Uterus (tissue), 2 donors: ENCODE results near the gene ZNF777.

ENCODE experiments used
- POLR2A ChIP-seq, 2 donors: fragments of 450-650 bp; IDR thresholded peaks; one replicate each; pipeline ENCODE4 v1.6.1; 2016; ENCODE audit warnings: antibody characterized with exemption in 2 of 2, mild to moderate bottlenecking in 1 of 2, moderate library complexity in 1 of 2
- TF ChIP-seq, protein P1 (sequence below), 4 experiments: fragments of 200-600 bp in 2 of 4; fragments of 450-650 bp in 2 of 4; sonication (generic) in 2 of 4; IDR thresholded peaks; one replicate each; pipeline ENCODE4 v1.5.1; 2016 to 2019; ENCODE audit warnings: antibody characterized with exemption in 4 of 4, mild to moderate bottlenecking in 2 of 4, moderate library complexity in 1 of 4

- TF ChIP-seq, protein P1, sequence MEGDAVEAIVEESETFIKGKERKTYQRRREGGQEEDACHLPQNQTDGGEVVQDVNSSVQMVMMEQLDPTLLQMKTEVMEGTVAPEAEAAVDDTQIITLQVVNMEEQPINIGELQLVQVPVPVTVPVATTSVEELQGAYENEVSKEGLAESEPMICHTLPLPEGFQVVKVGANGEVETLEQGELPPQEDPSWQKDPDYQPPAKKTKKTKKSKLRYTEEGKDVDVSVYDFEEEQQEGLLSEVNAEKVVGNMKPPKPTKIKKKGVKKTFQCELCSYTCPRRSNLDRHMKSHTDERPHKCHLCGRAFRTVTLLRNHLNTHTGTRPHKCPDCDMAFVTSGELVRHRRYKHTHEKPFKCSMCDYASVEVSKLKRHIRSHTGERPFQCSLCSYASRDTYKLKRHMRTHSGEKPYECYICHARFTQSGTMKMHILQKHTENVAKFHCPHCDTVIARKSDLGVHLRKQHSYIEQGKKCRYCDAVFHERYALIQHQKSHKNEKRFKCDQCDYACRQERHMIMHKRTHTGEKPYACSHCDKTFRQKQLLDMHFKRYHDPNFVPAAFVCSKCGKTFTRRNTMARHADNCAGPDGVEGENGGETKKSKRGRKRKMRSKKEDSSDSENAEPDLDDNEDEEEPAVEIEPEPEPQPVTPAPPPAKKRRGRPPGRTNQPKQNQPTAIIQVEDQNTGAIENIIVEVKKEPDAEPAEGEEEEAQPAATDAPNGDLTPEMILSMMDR (IDR thresholded peaks at IDR 0.05): no peak
- TF ChIP-seq POLR2A (IDR thresholded peaks at IDR 0.05): no peak
Measured at GRCh38 chr7:149494738-149495368, 34.0 kb upstream of the ZNF777 start.
